Astrocyte (in vitro differentiated cells and primary cell): ENCODE results near the gene IL9.

Experiments used
- CTCF ChIP-seq: IDR thresholded peaks from 2 replicates; pipeline ENCODE4 v1.5.1; 2011; ENCODE audit warnings: low read depth, mild to moderate bottlenecking, inconsistent platforms, low read length, moderate library complexity; ENCODE audit not compliant: insufficient read depth
- EZH2 ChIP-seq: IDR thresholded peaks from 2 replicates; pipeline ENCODE4 v1.6.1; 2012; ENCODE audit warnings: mild to moderate bottlenecking, low read length, inconsistent platforms; ENCODE audit not compliant: insufficient read depth

- no peak for TF ChIP-seq CTCF
- TF ChIP-seq EZH2, result no peak
Measured at GRCh38 chr5:135869935-135870334, 25.7 kb downstream of the IL9 start.
